Ishikawa (cell line): ENCODE data around the gene PLD1.

ENCODE experiments used
- CEBPB ChIP-seq: IDR thresholded peaks from 2 replicates; pipeline ENCODE4 v1.6.1; 2012
- CREB1 ChIP-seq: IDR thresholded peaks from 2 replicates; pipeline ENCODE4 v1.6.1; 2012; ENCODE audit warnings: low read depth
- EGR1 ChIP-seq: IDR thresholded peaks from 2 replicates; pipeline ENCODE4 v1.6.1; 2012
- EP300 ChIP-seq: IDR thresholded peaks from 2 replicates; pipeline ENCODE4 v1.6.1; 2012; ENCODE audit warnings: borderline replicate concordance
- FOXM1 ChIP-seq: IDR thresholded peaks from 2 replicates; pipeline ENCODE4 v1.6.1; 2012; ENCODE audit warnings: low read depth, borderline replicate concordance
- MAX ChIP-seq: IDR thresholded peaks from 2 replicates; pipeline ENCODE4 v1.6.1; 2012
- NFIC ChIP-seq: IDR thresholded peaks from 2 replicates; pipeline ENCODE4 v1.6.1; 2012
- RAD21 ChIP-seq: IDR thresholded peaks from 2 replicates; pipeline ENCODE4 v1.6.1; 2012; ENCODE audit warnings: low read depth
- REST ChIP-seq: IDR thresholded peaks from 2 replicates; pipeline ENCODE4 v1.6.1; 2012; ENCODE audit warnings: low read depth, mild to moderate bottlenecking
- TAF1 ChIP-seq: IDR thresholded peaks from 2 replicates; pipeline ENCODE4 v1.6.1; 2012; ENCODE audit warnings: low read depth, mild to moderate bottlenecking
- TCF12 ChIP-seq: IDR thresholded peaks from 2 replicates; pipeline ENCODE4 v1.6.1; 2012; ENCODE audit warnings: low read depth
- TEAD4 ChIP-seq: IDR thresholded peaks from 2 replicates; pipeline ENCODE4 v1.6.1; 2012
- USF1 ChIP-seq: IDR thresholded peaks from 2 replicates; pipeline ENCODE4 v1.6.1; 2012
- YY1 ChIP-seq: IDR thresholded peaks from 2 replicates; pipeline ENCODE4 v1.6.1; 2012; ENCODE audit warnings: low read depth
- ZBTB7A ChIP-seq: IDR thresholded peaks from 2 replicates; pipeline ENCODE4 v1.6.1; 2012; ENCODE audit warnings: low read depth

Gene PLD1

GRCh38 chr3:171615686-171616085 lies 194.6 kb downstream of the PLD1 start:
- TF ChIP-seq EGR1 = no peak
- no peak for TF ChIP-seq USF1
- TF ChIP-seq TCF12 = no peak
- TF ChIP-seq MAX = no peak

- no peak for TF ChIP-seq CEBPB
- TF ChIP-seq ZBTB7A = no peak
Observed at GRCh38 chr3:171615281-171615680, 195.0 kb downstream of the PLD1 start.

GRCh38 chr3:171614318-171614921 lies 195.9 kb downstream of the PLD1 start:
- TF ChIP-seq TEAD4 = no peak
- peak; percentile 21 for TF ChIP-seq RAD21

GRCh38 chr3:171607452-171607851 lies 202.8 kb downstream of the PLD1 start:
- no peak for TF ChIP-seq ZBTB7A
- TF ChIP-seq RAD21 = no peak
- no peak for TF ChIP-seq USF1
- no peak for TF ChIP-seq TCF12
- TF ChIP-seq MAX = no peak

GRCh38 chr3:171606151-171606751 lies 204.0 kb downstream of the PLD1 start:
- TF ChIP-seq YY1 (no peak), CEBPB (no peak), TCF12 (no peak), REST (no peak; the same call in 1 of the 2 replicates), EP300 (no peak), MAX (no peak), CREB1 (no peak), TEAD4 (no peak), RAD21 (no peak), NFIC (no peak)

- TF ChIP-seq EGR1 = no peak
- peak; percentile 67 for TF ChIP-seq CEBPB
Observed at GRCh38 chr3:171604370-171604769, 205.9 kb downstream of the PLD1 start.

GRCh38 chr3:171602072-171602471 lies 208.2 kb downstream of the PLD1 start:
- TF ChIP-seq TAF1 (no peak), EGR1 (no peak)

GRCh38 chr3:171600030-171600429 lies 210.3 kb downstream of the PLD1 start:
- no peak for TF ChIP-seq FOXM1
- TF ChIP-seq TCF12 = no peak
- TF ChIP-seq YY1 = no peak
- no peak for TF ChIP-seq CEBPB
- no peak for TF ChIP-seq REST
- no peak for TF ChIP-seq RAD21
- no peak for TF ChIP-seq EGR1
- no peak for TF ChIP-seq NFIC
- no peak for TF ChIP-seq ZBTB7A
- TF ChIP-seq EP300 = no peak
- no peak for TF ChIP-seq USF1
- TF ChIP-seq CREB1 = no peak
- no peak for TF ChIP-seq MAX
